Amygdala (tissue), 56 donors: Measurements from ENCODE around the gene OTOF.

ENCODE experiments used
- DNase-seq, 56 donors: peaks; one replicate each; lab custom pipeline; 2025; lab: John Stamatoyannopoulos, UW

Gene OTOF

DNA sequence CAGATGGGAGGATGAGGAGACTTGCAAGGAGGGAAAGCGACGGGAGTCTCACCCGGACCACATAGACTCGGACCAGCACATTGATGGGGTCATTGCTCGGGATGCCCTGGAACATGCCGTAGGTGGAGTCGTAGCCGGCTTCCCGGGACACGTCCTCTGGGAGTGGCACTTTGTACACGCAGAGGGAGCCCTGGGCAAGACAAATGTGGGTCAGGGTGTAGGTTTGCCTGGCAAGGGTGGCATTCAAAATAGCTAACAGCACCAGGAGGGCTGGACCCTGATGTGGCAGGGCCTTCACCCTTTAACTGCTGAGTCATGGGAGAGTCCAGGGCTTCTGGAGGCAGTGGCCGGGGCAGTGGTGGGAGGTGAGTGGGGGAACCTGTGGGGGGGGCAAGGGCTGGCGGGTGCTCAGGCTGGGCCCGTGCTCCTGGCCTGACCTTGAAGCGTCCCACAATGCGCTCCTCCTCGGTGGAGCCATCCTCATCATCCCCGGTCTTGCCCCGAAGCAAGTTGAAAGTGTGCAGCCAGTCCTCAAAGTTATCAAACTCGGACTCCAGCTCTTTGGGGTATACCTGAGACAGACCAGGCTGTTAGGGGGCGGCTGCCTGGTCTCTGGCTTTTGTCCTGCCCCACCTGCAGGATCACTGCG is 11.1 kb downstream of the OTOF start:
- DNase-seq = no peak

DNA sequence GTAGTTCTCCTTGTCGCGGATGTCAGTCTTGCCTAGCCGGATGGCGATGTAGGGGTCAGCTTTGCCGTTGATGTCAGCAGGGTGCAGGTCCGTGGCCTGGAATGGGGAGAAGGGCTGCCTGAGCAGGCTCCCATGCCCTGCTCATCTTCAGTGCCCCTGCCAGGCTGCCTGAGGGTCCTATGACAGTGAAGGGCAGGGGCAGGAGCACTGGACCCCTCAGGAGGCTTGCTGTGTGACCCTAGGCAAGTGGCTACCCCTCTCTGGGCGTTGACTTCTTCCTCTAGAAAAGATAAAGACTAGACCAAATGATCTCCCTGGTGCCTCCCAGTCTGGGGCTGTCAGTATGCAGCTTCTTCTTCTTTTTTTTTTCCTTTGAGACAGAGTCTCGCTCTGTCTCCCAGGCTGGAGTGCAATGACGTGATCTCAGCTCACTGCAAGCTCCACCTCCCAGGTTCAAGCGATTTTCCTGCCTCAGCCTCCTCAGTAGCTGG is 11.9 kb downstream of the OTOF start:
- no peak for DNase-seq

DNA sequence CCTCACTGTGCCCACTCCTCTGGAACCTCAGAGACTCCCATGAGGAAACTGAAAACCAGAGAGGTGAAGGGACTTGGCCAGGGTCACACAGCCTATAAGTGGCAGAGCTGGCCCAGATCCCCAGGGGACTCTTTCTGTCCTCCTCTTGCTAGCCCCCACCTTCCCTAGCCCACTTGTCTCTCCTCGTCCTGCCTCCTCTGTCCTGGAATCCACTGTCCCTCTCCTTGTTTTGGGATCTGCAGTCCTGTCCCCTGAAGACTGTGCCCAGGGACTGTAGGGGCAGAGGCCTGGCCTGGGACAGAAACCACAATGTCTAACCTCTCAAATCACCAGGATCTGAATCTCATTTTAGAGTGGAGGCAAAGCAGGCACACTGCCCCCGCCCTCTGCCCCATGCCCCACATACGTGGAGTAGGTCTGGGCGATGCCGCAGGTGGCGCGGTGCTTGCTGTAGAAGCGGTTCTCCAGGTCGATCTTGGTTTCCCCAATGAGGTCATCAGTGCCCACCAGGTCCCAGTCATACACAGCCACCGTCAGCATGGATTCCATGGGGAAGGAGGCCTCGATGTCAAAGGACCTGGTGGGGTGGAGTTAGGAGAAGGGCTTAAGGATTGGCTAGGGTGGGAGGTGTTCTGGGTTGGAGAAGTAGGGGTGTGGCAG is 12.5 kb downstream of the OTOF start:
- DNase-seq = no peak

DNA sequence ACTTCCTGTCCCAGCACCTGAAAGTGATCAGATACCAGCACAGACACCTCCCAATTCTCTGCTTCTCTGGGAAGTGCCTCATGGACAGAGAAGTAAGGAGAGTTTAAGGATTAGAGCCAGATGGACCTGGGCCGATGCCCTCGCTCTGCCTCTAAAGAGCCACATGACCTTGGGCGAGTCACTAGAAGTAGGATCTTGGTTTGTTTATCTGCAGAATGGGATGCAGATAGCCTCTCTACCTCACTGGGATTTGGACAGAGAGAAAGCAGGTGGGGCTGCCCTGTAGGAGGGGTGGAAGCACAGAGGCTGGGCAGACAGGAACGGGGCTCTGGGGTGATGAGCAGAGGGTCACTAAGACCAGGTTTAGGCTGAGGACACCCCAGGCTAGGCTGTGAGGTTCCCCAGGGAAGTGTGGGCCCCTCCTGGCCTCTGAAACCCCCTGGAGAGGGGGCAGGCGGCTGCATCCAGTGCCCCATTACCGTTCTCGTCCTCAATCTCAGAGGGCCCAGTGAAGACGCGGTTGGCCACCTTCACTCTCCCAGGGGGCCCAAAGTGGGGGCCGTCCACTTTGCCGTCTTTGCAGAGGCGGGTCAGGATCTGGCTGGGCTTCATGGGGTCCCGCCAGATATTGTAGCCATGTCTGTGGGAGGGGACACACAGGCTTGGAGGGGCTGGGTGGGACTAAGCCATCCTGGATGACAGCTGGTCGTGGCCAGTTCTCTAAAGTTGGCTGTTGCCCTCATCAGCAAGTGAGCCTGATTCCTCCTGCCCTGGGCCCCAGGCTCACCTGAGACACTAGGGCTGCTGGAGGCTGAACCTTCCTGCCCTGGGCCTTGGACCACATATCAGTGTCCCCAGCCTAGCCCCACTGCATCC is 13.3 kb downstream of the OTOF start:
- DNase-seq = no peak

DNA sequence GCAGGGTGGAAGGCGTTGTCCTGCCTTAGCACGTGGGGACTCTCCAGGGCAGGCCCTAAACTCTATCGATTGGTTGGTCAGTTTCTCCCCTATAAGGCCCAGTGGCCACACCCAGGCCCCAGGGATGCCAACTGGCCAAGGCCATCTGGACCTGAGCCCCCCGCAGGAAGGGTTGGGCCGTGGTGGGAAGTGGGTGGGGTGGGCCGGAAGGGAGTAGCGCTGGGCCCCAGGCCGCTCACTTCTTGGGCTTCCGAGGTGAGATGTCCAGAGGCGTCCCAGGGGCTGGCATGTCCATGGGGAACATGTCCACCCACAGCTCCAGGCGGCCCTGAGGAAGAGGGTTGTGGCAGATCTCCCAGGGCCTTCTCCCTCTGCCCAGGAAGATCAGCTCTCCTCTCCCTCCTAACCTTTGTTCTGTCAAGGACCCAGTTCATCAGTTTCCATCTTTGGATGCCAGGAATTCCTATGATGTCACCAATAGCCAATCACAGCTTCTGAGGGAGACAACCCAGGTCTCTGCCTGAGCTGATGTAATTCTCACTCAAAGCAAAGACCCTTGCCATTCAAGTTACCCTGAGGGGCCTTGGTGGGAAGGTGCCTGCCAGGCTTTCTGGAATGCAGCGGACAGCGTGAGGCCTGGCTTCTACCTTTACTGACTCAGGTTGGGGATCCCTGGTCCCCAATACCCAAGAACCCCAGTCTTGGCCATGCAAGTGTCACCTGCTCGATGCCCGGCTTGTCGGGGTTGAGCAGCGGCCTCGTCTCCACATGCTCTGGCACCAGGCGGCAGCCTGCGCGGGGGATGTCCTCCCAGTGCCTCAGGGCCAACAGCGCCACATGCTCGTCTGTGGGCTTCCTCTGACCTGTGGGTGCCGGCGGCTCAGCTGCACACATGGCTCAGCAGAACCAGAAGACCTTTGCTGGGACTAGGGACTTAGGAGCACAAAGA is 14.4 kb downstream of the OTOF start:
- DNase-seq = no peak

DNA sequence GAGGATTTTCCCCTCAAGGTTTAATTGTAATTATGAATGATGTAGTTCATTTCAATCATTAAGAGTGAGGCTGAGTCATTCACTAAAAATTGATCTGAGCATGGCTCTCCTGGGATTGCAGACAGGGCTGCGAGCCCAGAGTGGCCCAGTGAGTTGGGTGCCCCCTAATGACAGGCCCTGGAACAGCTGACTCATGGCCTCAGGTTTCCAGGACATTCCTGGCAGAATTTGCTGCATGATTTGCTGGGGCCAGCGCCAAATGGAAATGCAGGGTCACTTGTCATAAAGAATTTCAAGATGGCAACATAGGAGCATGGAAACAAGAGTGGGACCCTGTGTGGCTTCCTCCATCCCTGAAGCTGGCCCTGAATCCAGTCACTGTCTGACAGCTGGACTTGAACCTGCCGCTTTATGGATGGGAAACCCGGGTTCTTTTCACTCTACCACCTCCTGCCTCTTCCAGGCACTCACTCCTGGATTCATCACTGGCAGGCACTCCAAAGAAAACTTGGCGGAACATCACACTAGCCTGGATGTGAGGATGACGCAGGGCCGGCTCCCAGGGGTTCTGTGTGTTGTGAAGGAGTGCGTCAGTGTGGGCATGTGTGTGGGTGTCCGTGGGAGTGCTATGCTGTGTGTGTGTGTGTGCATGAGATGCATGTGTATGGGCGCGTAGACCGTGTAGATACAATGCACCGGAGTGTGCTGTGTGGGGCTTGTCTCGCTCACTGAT is 15.2 kb downstream of the OTOF start:
- peak in 7 of 56 donors; percentile 18 to 39 (median 23) for DNase-seq

DNA sequence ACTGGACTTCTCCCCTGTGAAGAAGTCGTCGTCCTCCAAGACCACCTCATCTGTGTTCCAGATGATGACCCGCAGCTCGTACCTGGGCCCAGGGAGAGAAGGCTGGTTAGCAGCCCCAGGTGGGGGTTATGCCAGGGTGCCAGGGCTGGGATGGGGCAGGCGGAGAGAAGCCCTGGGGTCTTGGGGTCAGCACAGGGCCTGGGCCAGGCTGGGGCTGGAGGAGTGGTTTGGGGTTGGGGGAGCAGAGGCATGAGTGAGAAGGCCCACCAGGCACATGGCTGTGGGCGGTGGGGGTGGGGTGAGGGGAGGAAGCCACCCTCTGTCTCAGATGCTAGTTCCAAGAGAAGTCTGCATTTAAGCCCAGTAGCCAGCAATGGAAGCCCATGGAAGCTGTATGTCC is 15.8 kb downstream of the OTOF start:
- no peak for DNase-seq

DNA sequence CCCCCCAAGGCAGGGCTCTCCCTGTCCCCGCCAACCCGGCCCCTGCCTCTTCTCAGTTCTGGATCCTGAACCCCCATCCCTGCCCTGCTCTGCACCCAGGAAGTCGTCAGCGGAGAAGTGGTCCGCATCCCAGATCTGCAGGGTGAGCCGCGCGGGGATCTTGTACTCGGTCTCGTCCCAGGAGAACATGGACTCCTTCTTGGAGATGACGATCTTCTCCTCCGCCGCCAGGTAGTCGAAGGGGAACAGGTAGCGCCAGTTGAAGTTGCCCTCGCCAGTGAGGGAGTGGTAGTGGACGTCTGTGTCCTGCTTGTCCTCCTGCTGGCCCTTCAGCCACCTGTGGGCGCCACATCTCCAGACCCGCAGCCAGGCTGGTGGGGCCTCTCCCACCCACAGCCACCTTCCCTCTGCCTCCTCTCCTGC is 16.3 kb downstream of the OTOF start:
- DNase-seq = no peak

DNA sequence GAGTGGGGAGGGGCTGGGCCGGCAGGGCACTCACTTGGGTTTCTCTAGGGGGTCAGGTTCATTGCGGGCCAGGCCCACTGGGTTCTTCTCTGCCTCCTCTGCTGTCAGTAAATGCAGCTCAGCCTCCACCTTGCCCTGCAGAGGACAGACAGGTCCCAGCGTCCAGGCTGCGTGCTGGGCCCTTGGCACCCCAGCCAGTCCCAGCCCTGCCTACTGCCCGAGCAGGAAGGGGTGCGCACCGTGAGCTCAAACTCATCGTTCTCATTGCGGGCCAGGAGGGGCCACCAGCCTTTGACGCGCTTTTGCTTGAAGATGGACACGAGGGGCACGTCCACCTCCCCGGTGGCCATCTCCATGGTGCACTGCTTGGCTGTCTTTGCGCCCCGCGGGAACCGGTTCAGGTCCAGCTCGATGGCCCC is 17.3 kb downstream of the OTOF start:
- DNase-seq = no peak

DNA sequence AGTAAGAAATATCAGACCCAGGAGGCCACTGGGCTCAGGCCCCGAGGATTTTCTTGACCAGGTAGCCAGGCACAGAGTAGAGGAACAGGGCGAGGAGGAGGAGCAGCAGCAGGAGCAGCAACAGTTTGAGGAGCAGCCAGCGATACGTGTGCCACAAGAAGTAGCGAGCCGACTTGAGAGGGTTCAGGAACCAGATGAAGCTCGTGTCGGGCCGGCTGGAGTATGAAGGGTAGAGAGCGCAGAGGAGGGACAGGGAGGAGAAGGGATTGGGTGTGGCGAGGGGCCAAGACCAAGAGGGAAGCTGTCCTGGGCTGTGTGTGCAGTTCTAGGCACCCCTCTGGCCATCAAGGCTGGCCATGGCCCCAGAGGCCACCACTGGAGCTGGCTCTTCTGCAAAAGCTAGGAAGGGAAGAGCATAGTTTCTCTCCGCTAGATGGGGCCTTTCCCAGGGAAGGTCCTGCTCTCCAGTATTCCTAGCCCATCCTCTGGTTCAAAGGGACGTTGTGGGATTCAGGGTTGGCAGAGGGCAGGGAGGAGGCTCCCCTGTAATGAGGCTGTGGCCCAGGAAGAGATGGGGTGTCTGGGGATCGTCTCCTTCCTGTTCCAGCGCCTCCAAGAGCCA is 17.8 kb downstream of the OTOF start:
- no peak for DNase-seq

DNA sequence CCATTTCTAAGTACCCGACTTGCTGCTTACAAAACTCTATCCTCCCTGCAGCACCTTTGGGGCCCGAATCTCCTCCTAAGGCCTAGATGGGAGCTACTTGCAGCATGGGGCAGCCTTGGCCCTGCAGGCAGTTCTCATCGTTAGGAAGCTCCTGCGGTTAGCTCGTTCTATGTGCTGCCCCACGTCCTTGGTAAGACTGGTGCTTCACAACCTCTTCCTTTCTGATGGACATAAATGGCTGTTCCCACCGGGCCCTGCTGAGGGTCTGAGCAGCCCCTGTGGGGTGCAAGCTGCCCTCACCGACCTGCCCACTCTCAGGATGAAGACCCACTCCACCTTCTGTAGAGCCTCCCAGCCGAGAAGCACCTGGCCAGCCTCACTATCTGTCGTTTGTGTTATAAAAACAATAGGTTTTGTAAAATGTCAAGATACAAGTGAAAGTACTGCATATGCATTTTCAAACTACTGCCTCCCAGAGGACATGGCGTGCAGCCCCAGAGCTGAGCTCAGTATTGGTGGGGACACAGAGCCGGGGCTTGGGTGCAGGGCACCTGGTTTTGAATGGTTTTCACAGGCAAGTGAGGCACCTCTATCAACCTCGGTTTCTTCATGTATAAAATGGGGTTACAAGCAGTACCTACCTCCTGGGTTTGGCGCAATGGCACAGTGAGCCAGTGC is 19.4 kb downstream of the OTOF start:
- DNase-seq = no peak

DNA sequence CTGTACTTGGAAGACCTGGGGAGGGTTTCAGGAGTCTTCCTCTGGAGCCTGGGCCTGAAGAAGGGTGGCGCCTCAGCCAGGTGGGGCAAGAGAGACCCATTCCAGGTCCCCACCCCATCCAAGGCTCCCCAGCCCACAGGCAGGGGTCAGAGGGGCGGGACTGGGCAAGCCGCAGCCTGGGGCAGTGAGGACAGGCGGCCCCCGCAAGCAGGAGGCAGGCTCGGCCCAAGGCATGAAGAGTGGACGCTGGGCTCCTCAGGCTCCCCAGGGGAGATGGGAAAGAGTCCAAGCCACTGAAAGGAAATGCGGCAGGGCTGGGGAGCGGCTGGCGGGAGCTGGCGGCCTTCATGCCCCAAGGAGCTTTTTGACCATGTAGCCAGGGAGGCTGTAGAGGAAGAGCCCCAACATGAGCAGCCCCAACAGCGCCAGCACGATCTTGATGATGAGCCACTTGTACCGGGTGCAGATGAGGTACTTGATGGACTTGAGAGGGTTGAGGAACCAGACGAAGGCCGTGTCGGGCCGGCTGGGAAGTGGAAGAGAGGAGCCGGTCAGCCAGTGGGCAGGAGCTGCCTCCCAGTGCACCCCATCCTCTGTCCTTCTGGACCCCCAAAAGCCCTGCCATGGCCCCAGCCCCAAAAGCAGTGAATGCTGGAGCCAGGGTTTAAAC is 20.1 kb downstream of the OTOF start:
- DNase-seq = no peak

DNA sequence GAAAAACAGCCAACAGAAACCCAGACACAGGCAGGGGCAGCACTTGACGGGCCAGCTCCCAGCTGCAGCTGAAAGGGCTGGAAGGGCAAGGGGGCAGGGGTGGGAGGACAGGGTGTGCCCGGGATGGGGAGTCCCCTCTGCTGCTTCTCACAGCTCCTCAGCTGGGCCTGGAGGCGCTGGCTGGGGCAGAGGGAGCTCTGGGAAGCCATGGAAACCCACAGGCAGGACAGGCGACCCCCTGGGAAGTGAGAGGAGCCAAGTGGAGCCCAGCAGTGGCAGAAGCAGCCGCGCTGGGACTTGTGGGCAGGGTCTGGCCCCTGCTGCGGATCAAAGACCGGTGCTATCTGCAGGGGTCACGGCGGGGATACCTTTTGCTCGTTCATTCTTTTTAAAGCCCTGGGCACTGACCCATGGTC is 20.7 kb downstream of the OTOF start:
- DNase-seq = no peak

DNA sequence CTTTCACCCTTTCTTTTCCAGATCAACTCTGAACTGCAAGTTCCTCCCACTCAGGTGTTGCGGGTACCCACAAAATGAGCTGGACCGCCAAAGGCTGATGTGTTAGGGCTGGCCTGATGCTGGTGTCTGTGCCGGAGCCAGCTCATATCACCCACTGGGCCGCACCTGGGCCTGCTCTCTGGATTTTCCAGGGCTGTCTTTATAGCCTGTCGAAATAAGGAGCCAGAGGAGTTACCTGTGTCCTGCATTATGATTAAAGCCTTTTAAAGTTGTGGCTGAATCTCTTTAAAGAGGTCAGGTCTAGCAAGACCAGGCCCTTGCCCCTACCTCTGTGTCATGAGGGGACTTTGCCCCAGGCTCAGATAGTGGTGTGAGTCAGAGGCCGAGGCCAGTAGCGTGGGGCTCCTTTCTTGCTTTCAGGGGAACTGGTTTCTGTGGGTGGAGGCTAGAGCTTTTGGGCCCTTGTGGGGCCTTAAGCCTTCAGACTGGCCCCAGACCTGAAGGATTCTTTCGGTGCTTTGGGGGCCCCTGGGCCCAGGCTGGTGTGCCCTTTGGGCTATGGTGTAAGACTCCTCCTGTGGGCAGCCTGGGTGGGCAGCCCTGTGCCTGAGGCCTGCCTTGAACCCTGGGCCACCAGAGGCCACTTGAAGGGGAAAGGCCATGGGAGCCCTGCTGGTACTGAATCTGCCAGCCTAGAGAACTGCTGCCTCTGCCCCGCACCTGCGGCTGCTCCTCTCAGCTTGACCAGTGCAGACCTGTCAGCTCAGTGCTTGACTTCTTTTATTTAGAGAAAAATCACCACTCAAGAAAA is 21.3 kb downstream of the OTOF start:
- DNase-seq = no peak

DNA sequence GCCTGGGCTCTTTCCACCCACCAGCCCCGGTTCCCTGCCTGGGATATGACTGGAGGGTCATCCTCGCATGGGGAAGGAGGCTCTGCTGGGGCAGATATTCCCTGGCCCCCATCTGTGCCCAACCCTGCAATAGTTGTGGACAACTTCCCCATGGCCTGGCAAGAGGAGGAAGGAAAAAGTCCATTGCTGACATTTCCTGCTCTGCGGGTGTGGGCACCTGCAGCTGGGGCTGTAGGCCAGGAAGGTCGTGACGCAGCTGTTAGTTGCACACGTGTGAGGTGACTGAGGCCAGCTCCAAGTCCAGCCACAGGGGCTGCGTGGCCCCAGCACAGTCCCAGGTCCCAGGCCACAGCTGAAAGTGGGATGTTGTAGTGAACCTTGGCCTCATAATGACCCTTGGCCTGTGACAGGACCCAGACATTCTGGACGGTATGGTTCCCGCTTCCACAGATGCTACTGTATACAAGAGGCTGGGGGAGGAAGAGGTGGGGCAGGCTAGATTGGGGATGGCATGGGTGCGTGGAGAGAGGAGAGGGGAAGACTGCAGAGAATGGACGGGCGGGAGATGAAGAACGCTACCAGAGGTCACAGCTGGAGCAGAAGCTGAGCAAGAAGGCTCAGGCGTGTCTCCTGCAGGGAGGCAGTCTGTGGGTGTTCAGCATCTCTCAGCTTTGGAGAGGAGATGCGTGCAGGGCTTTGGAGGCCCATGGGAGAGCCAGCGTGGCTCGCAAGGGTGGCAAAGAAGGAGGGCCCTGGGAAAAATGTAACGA is 22.1 kb downstream of the OTOF start:
- DNase-seq = no peak

DNA sequence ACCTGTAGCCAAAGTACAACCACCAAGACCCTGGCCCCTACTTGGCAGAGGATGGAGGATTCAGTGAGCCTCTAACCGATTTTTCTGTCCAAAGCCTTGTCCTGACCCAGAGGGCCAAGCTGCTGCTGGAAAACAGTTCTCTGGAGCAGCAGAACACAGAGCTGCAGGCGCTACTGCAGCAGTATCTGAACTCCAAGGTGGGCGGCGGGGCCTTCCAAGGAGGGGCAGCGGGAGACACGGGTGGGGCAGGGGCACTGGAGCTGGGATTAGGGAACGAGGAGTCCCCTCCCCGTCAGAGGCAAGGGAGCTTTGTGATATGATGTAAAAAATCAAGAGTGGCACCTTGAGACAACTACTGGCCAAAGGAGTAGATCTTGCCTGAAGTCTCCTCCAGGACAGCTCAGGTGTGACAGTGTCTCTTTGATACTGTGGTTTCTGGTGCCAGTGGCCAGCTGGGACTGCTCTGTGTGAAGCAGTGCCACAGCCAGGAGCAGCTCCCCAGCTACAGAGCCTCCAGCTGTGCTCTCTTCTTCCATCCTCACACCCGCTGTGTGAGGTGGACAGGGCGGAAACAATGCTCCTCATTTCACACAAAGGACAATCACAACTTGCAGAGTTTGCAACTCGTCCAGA is 22.8 kb downstream of the OTOF start:
- DNase-seq = no peak
